ENCODE data around the gene WFIKKN1.

WFIKKN1 gene

DNA sequence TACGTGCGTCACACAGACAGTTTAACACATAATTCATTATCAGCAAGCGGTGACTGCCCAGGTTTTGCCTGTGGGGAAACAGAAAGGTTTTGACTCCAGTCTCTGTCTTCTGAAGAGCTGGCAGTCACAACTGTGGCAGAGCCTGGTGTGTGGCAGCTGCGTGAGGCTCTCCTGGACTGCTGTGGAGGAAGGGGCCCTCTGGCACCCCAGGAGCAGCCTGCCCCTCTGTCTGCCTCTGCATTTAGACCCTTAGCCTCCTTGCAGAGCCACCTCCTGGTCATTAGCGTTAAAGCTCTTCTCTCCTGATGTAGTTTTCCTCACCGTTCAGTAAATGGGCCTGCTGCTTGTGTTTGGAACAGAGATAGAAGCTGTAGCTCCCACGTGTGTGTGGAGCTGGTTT is 30.0 kb upstream of the WFIKKN1 start:
- Mint-ChIP-seq H3K36me3 (ENCODE audit: insufficient read depth) (peaks cover 13% of the 10 kb centered on the region), H3K4me1 (ENCODE audit: low read depth in 2 of 2) (peaks cover 19 to 20% of the 10 kb centered on the region in 2 donors), H3K27ac (no peak overlapping the region), H3K27me3 (no peaks in the 10 kb centered on the region), H3K9me3 (no peaks in the 10 kb centered on the region), H3K4me3 (no peak overlapping the region)
- no peak for DNase-seq
- ATAC-seq (replicated peaks), result no peak

DNA sequence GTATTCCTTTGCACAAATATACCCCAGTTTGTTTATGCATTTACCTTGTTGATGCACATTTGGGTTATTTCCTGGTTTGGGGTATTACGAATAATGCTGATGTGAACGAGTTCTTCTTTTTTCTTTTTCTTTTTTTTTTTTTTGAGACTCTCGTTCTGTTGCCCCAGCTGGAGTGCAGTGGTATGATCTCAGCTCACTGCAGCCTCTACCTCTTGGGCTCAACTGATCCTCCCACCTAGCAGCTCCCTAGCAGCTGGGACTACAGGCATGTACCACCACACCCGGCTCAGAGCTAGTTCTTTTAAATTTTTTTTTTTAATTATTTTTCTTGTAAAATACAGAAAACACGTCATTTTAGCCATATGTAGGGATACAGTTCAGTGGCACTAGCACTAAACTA is 26.9 kb upstream of the WFIKKN1 start:
- DNase-seq (no peak), ATAC-seq (replicated peaks) (no peak)
- no peaks in the 10 kb centered on the region for H3K27me3 Mint-ChIP-seq
- H3K9me3 Mint-ChIP-seq, result no peaks in the 10 kb centered on the region
- no peak overlapping the region for H3K4me3 Mint-ChIP-seq
- H3K36me3 Mint-ChIP-seq (ENCODE audit: insufficient read depth), result peaks cover 3% of the 10 kb centered on the region
- H3K27ac Mint-ChIP-seq, result peak overlapping the region in 1 of 2 donors; percentile 45
- peaks cover 12 to 17% of the 10 kb centered on the region in 2 donors for H3K4me1 Mint-ChIP-seq (ENCODE audit: low read depth in 2 of 2)

DNA sequence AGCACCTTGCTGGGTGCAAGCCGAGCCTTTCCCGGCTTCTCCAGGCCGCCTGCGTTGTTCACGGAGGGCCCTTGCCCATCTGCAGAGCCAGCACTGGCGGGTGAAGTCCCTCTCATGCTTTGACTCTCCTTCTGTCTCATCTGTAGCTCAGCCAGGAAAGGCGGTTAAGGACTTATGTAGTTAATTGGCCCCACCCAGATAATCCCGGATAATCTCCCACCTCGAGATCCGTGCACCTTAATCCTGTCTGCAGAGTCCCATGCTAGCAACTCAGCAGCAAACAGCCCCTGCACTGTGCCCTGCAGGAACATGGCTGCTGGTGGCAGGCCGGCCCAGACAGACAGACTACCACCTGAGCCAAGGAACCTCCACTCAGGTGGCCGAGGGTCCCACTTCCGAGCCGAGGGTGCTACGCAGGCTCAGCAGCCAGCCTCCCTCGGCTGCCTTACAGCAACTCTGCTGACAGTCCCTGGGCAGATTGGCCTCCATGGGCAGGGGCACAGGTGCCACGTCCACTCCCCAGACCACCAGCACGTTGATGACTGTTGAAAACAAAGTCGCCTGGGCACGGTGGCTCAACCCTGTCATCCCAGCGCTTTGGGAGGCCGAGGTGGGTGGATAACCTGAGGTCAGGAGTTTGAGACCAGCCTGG is 24.0 kb upstream of the WFIKKN1 start:
- Mint-ChIP-seq H3K27me3 (no peaks in the 10 kb centered on the region), H3K4me3 (no peak overlapping the region), H3K4me1 (ENCODE audit: low read depth in 2 of 2) (peaks cover 20 to 27% of the 10 kb centered on the region in 2 donors), H3K36me3 (ENCODE audit: insufficient read depth) (no peaks in the 10 kb centered on the region), H3K27ac (no peak overlapping the region), H3K9me3 (no peaks in the 10 kb centered on the region)
- no peak for ATAC-seq (replicated peaks)
- no peak for DNase-seq

DNA sequence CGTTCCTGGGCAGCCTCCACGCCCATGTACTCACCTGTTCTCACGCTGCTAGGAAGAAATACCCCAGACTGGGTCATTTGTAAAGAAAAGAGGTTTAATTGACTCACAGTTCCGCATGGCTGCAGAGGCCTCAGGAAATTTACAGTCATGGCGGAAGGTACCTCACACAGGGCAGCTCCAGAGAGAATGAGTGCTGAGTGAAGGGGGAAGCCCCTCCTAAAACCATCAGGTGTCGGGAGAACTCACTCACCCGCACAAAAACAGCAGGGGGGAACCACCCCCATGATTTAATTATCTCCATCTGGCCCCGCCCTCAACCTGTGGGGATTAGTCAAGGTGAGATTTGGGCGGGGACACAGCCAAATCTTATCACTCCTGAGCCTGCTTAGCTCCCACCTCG is 22.8 kb upstream of the WFIKKN1 start:
- peaks cover 20 to 23% of the 10 kb centered on the region in 2 donors for H3K4me1 Mint-ChIP-seq (ENCODE audit: low read depth in 2 of 2)
- DNase-seq (no peak), ATAC-seq (replicated peaks) (no peak)
- no peaks in the 10 kb centered on the region for H3K27me3 Mint-ChIP-seq
- no peaks in the 10 kb centered on the region for H3K36me3 Mint-ChIP-seq (ENCODE audit: insufficient read depth)
- H3K9me3 Mint-ChIP-seq, result no peaks in the 10 kb centered on the region
- H3K27ac Mint-ChIP-seq, result no peak overlapping the region
- no peak overlapping the region for H3K4me3 Mint-ChIP-seq

DNA sequence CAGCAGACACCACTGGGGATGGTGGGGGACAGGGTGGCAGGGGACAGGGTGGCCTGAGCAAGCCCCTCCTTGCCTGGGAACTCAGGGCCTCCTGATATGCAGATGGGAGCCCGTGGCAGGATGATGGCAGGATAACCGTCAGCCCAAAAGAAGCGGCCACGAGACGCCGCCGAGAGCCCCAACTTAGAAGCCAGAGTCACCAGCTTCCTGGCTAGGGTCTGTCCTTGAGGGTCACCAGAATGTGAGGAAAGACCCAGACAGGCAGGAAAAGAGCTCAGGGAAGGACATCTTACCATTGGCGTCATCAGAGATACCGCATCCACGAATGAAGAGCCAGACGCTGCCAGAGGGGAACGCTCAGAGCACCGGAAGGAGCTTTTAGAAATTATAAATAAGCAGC is 21.5 kb upstream of the WFIKKN1 start:
- Mint-ChIP-seq H3K36me3 (ENCODE audit: insufficient read depth) (no peaks in the 10 kb centered on the region), H3K9me3 (no peaks in the 10 kb centered on the region), H3K4me1 (ENCODE audit: low read depth in 2 of 2) (peaks cover 12 to 16% of the 10 kb centered on the region in 2 donors), H3K27ac (no peak overlapping the region), H3K27me3 (no peaks in the 10 kb centered on the region), H3K4me3 (no peak overlapping the region)
- ATAC-seq (replicated peaks) (no peak), DNase-seq (no peak)

DNA sequence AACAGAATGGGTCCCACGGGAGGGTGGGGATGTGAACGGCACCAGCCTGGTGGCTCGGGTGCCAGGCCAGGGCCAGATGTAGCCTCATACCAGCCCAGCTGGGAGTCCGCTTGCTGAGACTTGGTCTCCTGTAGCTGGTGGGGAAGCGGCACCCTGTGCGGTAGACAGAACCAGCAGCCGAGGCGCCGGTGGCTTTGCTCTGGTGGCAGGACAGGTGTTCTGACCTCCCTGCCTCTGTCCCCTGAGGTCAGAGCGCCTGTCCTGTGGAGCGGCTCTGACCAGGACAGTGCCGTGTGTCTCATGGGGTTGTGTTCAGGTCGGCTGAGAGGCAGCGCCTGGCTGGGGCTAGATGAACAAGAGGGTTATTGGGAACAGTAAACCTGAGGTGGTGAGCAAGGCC is 20.8 kb upstream of the WFIKKN1 start:
- no peaks in the 10 kb centered on the region for H3K27me3 Mint-ChIP-seq
- ATAC-seq (replicated peaks) (no peak), DNase-seq (no peak)
- H3K4me1 Mint-ChIP-seq (ENCODE audit: low read depth in 2 of 2), result peaks cover 16% of the 10 kb centered on the region in 2 donors
- H3K4me3 Mint-ChIP-seq, result no peak overlapping the region
- H3K27ac Mint-ChIP-seq, result no peak overlapping the region
- no peaks in the 10 kb centered on the region for H3K36me3 Mint-ChIP-seq (ENCODE audit: insufficient read depth)
- H3K9me3 Mint-ChIP-seq, result no peaks in the 10 kb centered on the region

DNA sequence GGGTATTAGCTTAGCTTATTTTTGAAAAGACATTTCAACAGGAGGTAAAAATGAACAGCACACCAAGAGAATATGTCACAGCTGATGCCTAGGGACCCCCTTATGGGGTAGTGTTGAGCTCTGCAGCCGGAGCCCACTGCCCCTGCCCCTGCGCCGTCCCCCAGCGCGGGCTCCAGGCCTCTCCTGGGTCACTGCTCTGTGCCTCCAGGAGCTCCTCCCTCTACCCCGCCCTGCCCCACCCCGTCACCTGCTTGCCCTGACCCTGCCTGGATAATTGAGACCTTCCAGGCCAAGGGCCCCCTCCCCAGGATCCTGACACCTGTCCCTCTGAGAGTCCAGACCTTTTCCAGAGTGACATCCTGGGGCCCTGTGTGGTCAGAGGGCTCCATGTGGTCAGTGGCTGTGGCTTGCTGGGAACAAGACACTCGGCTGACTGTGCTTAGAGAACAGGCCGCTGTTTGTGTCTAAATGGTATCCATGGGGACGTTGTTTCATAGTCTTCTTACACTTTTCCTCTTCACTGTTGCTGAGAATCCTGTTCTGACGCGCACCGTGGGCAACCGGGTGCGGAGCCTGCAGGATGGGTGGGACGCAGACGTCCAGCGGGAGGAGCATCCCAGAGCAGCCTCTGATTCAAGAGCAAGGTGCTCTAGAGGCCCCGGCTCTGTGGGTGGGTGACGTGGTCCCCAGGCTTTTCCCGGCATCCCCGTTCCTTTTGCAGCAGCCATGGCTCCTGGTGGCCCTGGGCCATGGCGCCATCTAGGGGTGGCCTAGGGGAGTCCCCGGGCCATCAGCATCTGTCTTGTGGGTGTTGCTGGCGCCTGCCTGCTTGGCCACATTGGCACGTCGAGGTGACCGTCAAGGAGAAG is 20.0 kb upstream of the WFIKKN1 start:
- peak; percentile 85 for ATAC-seq (replicated peaks)
- Mint-ChIP-seq H3K27me3 (no peaks in the 10 kb centered on the region), H3K9me3 (no peaks in the 10 kb centered on the region), H3K27ac (peak overlapping the region in 1 of 2 donors; percentile 89), H3K36me3 (ENCODE audit: insufficient read depth) (no peaks in the 10 kb centered on the region), H3K4me3 (no peak overlapping the region), H3K4me1 (ENCODE audit: low read depth in 2 of 2) (peaks cover 16% of the 10 kb centered on the region in 2 donors)
- peak; percentile 43 to 48 (median 48) for DNase-seq

DNA sequence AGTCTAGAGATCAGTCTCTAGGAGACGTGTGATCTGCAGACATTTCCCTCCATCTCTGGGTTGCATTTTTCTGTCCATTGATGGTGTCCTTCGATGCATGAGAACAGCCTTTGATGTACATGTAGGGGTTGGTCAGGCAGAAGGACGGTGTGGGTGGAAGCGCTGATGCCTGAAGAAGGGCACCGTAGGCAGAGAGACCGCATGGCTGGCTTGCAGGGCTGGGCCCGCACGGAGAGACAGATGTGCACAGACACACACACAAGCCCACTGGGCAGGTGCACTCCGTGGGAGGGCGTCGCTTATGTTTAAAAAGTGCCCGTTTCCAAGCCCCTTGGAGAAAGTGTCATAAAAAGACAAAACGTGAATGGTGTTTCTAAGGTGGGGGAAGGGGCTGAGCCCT is 15.7 kb upstream of the WFIKKN1 start:
- no peaks in the 10 kb centered on the region for H3K36me3 Mint-ChIP-seq (ENCODE audit: insufficient read depth)
- H3K9me3 Mint-ChIP-seq, result no peaks in the 10 kb centered on the region
- peaks cover 5 to 7% of the 10 kb centered on the region in 2 donors for H3K4me1 Mint-ChIP-seq (ENCODE audit: low read depth in 2 of 2)
- no peak overlapping the region for H3K27ac Mint-ChIP-seq
- no peak for DNase-seq
- H3K4me3 Mint-ChIP-seq, result no peak overlapping the region
- H3K27me3 Mint-ChIP-seq, result no peaks in the 10 kb centered on the region
- ATAC-seq (replicated peaks), result no peak

DNA sequence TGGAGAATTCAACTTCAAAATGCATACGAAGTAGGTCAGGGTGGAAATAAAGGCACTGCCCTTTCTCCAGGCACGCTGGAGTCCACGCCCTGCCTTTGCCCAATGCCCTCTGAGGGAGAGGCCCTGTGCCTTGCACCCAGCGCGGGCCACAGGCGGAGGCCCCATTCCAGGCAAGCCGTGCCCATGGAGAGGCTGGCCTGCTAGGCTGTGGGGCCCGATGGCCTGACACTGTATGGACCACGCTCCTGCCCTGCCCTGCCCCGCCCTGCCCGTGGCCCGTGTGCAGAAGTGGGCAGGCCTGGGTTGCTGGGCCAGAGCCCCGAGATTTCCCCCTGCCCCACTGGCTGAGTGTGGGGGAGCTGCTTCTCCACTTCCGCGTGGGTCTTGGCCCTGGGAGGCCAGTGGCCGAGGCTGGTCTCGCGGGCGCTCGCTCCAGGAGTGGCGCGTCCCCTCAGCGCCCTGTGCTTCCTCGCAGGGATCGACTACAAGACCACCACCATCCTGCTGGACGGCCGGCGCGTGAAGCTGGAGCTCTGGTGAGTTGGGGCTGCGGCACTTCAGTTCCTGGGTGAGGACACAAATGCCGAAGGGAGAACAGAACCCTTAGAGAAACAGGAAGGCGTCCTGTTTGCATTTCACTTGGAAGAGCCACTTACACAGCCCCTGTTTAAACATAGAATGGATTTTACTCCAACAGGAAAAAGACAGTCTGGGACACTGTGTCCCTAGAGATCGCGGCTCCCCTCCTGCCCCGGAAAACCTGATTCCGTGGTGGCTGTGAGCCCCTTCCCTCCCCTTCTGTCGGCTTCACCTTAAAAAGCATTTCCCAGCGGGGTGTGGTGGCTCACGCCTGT is 13.8 kb upstream of the WFIKKN1 start:
- Mint-ChIP-seq H3K36me3 (ENCODE audit: insufficient read depth) (peaks cover 3% of the 10 kb centered on the region), H3K27me3 (no peaks in the 10 kb centered on the region), H3K9me3 (no peaks in the 10 kb centered on the region), H3K4me1 (ENCODE audit: low read depth in 2 of 2) (peaks cover 0 to 4% of the 10 kb centered on the region in 2 donors), H3K4me3 (no peak overlapping the region), H3K27ac (no peak overlapping the region)
- no peak for ATAC-seq (replicated peaks)
- no peak for DNase-seq

DNA sequence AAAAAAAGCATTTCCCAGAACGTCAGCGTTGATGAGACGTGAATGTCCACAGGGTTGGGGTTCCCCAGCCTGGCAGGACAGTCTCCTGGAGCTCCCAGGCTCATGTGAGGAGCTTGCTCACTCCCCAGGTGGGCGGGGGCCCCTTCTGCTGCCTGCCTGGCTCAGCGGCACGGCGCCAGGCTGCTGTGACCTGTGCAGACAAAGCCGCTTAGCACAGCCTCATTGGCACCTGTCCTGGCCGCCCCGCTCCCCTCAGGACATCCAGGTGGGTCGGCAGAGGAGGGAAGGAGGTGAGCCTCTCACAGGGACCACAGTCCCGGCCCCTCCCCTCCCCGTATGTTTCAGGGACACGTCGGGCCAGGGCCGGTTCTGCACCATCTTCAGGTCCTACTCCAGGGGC is 12.9 kb upstream of the WFIKKN1 start:
- Mint-ChIP-seq H3K9me3 (no peaks in the 10 kb centered on the region), H3K27me3 (no peaks in the 10 kb centered on the region), H3K4me3 (no peak overlapping the region), H3K27ac (no peak overlapping the region), H3K36me3 (ENCODE audit: insufficient read depth) (peaks cover 3% of the 10 kb centered on the region), H3K4me1 (ENCODE audit: low read depth in 2 of 2) (peaks cover 0 to 4% of the 10 kb centered on the region in 2 donors)
- DNase-seq, result no peak
- no peak for ATAC-seq (replicated peaks)

DNA sequence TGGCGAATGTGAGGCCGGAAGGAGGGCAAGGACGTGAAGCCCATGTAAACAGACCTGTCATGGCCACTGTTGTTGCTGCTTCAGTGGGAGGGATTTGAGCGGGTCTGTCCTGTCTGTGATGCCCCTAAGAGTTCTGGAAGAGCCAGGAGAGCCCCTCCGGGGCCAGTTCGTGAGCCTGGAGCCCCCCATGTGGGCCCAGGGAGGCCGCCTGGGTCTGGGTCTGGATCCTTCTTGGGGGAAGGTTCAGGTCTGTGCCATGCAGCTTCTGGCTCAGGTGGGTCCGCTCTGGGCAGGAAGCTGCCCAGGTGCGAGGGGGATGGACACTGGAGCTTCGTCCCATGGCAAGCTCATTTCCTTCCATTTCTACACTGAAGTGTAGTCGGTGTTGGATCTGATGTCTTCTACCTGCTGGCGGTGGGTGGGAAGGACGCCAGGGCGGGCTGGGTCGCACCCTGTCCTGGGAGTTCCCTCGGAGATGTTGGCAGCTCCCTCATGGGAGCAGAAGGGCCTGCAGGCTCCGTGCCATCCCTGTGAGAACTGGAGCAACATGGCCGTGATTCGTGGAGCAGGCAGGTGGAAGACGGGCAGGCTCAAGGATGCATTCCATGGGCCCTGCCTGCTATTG is 11.2 kb upstream of the WFIKKN1 start:
- H3K4me1 Mint-ChIP-seq (ENCODE audit: low read depth in 2 of 2), result peaks cover 0 to 3% of the 10 kb centered on the region in 2 donors

DNA sequence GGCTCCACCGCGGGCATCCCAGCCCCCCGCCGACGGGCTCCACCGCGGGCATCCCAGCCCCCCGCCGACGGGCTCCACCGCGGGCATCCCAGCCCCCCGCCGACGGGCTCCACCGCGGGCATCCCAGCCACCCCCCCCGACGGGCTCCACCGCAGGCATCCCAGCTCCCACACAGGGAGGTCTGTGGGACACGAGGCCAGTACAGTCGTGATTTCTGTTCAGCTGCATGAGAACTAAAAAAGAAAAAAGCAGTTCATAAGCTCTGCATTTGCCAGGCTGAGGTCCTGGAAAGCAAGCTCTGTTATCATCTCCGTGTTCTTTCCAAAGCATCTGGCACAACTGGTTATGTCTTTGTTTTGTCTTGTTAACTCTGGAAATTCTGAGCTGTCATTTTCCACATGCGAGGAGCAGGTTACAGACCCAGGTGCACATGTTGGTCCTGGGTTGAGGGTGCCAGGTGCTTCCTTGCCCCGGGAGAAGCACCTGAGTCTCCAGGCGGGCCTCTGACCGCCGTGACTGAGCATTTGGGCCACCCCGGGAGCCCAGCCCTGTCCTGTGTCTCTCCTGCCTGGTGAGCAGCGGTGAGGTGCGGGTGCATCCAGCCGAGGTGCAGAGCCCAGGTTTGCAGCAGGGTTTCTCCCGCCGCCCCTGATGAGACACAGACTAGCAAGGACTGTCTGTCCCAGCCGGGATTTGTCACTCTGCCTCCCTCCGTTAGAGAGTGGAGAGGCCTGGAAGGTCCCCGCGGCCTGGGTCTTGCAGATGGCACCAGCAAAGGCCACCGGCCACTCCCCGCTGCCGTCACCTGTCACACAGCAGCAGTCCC is 9.9 kb upstream of the WFIKKN1 start:
- no peak overlapping the region for H3K27ac Mint-ChIP-seq
- no peak for ATAC-seq (replicated peaks)
- H3K4me3 Mint-ChIP-seq, result no peak overlapping the region
- H3K36me3 Mint-ChIP-seq (ENCODE audit: insufficient read depth), result peaks cover 3% of the 10 kb centered on the region
- H3K27me3 Mint-ChIP-seq, result no peaks in the 10 kb centered on the region
- no peaks in the 10 kb centered on the region for H3K9me3 Mint-ChIP-seq
- DNase-seq, result no peak
- no peaks in the 10 kb centered on the region for H3K4me1 Mint-ChIP-seq (ENCODE audit: low read depth in 2 of 2)

More for the DNA sequence above, 11.2 kb upstream of the WFIKKN1 start:
- no peak for ATAC-seq (replicated peaks)
- no peak overlapping the region for H3K27ac Mint-ChIP-seq
- no peaks in the 10 kb centered on the region for H3K9me3 Mint-ChIP-seq
- no peak for DNase-seq
- no peaks in the 10 kb centered on the region for H3K27me3 Mint-ChIP-seq
- no peak overlapping the region for H3K4me3 Mint-ChIP-seq
- peaks cover 3% of the 10 kb centered on the region for H3K36me3 Mint-ChIP-seq (ENCODE audit: insufficient read depth)

Measured in effector memory CD8-positive, alpha-beta T cell (primary cell).